ENCODE measurements around the gene APEH. TPM values are rescaled to one million over a fixed set of nuclear protein-coding genes. Genes with fewer than 3 reads are reported as not detected.

The APEH gene
- total RNA-seq, 3 donors from 2014 or later = 129 to 183 (median 171) TPM

DNA sequence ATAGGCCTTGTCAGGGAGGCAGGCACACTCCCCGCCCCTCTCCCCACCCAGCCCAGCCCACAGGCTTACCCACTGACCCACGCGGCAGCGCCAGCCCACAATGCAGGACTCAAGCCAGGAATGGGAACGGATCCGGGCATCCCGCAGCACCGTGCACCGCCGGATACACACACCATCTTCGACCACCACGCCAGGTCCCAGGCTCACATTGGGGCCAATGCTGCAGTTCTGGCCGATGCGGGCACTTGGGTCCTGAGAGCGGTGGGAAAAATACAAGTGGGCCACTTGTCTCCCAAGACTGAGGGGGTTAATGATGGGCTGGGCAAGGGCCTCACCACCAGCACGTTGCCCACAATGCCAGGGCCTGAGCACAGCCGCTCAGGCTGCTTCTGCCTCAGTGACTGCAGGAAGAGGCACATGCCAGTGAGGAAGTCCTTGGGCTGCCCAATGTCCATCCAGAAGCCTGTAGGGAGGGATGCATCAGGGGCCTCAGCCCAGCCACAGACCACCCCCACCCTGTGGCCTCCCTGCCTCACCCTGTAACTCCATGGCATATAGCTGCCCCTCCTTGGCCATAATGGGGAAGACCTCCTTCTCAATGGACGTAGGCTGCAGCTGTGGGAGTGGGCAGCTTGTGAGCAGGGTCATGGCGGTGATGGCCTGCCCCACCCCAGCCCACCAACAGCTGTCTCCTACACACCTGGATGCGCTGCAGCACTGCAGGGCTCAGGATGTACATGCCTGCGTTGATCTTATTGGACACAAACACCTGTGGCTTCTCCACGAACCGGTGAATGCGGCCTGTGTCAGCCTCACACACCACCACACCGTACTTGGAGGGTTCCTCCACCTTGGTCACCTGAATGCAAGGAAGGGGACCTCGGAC lies 48.0 kb downstream of the APEH start:
- Mint-ChIP-seq H3K9me3 (no peaks in the 10 kb centered on the region), H3K27me3 (ENCODE audit: low read depth) (no peaks in the 10 kb centered on the region), H3K36me3 (ENCODE audit: insufficient read depth) (peaks cover 12% of the 10 kb centered on the region), H3K4me3 (peak overlapping the region; percentile 94), H3K4me1 (ENCODE audit: low read depth) (peaks cover 35% of the 10 kb centered on the region)
- ATAC-seq (no peak), DNase-seq (no peak)

DNA sequence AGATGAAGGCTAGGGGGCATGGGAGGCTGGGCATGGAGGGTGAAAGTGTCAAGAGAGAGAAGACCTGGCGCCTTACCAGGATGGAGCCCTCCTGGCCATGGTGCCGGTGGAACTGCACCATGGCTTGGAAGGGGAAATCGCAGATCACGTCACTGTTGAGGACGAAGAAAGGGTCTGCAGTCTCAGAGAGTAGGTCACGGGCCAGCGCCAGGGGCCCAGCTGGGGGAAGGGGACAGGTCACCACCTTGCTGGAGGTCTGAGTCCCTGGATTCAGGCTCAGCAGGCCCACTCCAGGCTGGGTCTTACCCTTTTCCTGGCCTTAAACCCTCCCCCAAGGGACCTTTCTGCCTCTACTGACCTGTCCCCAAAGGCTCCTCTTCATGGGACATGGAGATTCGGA lies 48.7 kb downstream of the APEH start:
- DNase-seq = no peak
- peaks cover 35% of the 10 kb centered on the region for H3K4me1 Mint-ChIP-seq (ENCODE audit: low read depth)
- H3K4me3 Mint-ChIP-seq = peak overlapping the region; percentile 94
- H3K36me3 Mint-ChIP-seq (ENCODE audit: insufficient read depth) = peaks cover 12% of the 10 kb centered on the region
- H3K27me3 Mint-ChIP-seq (ENCODE audit: low read depth) = no peaks in the 10 kb centered on the region
- H3K9me3 Mint-ChIP-seq = no peaks in the 10 kb centered on the region
- no peak for ATAC-seq

DNA sequence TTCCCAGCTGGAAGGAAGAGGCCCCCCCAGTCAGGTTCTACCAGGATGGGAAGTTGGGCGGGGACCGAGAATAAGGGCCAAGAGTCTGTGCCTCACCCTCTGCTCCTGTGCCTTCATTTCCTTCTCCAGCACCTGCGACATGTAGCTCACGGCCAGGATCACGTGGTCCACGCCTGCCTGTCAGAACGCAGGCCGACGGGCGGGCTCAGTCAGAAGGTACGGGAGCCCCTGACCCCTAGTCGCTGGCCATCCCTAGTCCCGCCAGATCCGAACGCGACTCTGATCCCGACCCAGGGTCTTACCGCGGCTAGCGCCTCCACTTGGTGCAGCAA lies 49.1 kb downstream of the APEH start:
- peak overlapping the region; percentile 94 for H3K4me3 Mint-ChIP-seq
- H3K9me3 Mint-ChIP-seq = no peaks in the 10 kb centered on the region
- H3K27me3 Mint-ChIP-seq (ENCODE audit: low read depth) = no peaks in the 10 kb centered on the region
- ATAC-seq = peak; percentile 35 to 39
- DNase-seq = peak; percentile 45
- H3K4me1 Mint-ChIP-seq (ENCODE audit: low read depth) = peaks cover 35% of the 10 kb centered on the region
- H3K36me3 Mint-ChIP-seq (ENCODE audit: insufficient read depth) = peaks cover 12% of the 10 kb centered on the region

DNA sequence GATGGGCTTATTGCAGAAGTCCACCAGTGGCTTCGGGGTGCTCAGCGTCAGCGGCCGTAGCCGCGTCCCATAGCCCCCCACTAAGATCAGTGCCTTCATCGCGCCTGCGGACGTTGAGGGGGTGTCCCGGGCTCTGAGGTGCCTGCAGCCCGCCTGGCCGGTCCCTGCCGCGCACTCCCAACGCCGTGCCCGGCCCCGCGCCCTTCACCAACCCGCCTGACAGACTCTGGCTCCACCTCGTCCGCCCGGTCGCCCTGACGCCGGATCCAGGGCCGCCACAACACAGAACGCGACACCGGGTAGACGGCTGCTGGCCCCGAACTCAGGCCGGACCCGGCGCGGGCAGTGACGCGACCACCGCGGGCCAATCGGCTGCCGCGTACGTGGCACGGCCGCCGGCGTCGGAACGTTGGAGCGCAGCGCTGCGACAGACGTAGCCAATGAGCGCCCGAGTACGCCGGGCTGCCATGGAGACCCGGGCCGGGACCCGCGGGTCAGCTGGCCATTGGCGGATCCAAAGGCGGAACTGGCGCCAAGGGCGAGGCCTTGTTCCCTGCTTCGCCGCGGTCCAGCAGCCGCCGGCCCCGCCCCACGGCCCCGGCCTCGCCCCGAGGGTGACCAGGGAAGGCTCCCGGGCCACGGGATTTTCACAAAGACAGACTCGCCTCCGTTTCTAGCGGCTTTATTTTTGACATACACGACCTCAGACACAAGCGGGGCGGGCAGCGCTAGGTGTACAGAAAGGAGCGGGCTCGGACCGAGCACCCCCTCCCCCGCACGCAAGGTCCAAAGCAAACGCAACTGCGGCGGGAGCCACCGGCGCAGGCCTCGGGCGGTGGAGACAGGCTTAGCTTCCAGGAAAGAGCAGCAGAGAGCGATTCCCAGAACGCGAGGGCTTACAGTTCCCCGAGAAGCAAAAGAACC lies 49.7 kb downstream of the APEH start, which contains the start of gene GMPPB:
Gene GMPPB, minus strand, starts transcription at position 324 of the 924 bp plus-strand sequence. Its CDS starts 225 bp downstream, at position 99.
- Mint-ChIP-seq H3K4me1 (ENCODE audit: low read depth) (peaks cover 30% of the 10 kb centered on the region), H3K4me3 (peak within 1 kb of the TSS; percentile 94), H3K36me3 (ENCODE audit: insufficient read depth) (peaks cover 12% of the 10 kb centered on the region), H3K9me3 (no peaks in the 10 kb centered on the region), H3K27me3 (ENCODE audit: low read depth) (no peaks in the 10 kb centered on the region)
- ATAC-seq = peak; percentile 87 to 89
- DNase-seq = peak; percentile 86

DNA sequence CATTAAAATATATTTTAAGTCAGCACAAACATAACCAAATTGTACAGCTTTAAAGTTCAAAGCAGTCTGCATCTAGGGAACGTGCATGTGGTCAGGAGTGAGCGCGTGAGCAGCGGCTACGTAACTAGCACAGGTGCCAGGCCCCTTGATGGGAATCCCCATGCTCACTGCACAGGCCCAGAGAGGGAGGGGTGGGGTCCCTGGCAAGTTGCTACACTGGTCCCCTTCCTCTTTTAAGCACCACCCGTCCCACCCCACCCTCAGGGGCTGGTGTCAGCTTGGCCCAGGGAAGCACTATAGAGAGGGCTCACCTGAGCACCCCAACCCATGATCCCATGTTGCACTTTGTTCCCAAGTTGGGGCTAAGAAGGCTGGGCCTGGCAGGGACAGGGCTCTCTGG lies 50.4 kb downstream of the APEH start:
- no peak for ATAC-seq
- Mint-ChIP-seq H3K9me3 (no peaks in the 10 kb centered on the region), H3K4me3 (peak overlapping the region; percentile 94), H3K4me1 (ENCODE audit: low read depth) (peaks cover 24% of the 10 kb centered on the region), H3K27me3 (ENCODE audit: low read depth) (no peaks in the 10 kb centered on the region), H3K36me3 (ENCODE audit: insufficient read depth) (peaks cover 15% of the 10 kb centered on the region)
- DNase-seq = no peak

DNA sequence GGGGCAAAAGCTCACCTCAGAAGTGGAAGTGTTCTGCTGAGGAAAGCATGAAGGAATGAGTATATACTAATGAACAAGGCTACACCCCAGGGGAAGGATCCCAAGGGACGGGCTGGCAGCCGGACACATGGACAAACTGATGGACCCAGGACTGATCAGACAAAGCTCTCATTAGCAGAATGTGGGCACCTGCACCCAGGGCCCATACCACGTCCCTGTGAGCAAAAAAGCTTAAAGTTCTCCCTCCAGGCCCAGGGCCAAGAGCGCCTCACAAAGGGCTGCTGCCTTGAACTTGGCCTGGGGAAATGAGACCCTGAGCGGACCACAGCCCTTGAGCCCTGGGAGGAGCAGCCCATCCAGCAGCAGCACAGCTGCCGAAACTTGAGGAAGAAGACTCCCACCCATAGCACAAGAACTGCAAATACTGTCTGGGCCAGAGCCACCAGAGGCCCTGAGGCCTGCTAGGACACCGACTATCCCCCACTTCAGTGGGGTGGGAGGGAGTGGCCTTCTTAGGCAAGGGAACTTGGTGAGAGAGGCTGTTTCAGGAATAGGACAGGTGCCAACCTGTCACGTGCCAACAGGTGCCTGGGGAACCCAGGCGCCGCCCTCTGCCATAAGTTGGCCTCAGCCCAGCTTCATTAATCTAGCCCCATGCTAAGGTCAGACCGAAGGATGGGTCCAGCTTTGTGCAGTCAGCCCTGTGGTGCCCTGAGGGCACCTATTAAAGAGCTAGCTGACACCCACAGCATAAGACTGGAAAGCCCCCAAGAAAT lies 51.9 kb downstream of the APEH start:
- no peaks in the 10 kb centered on the region for H3K27me3 Mint-ChIP-seq (ENCODE audit: low read depth)
- H3K4me3 Mint-ChIP-seq = no peak overlapping the region
- no peaks in the 10 kb centered on the region for H3K9me3 Mint-ChIP-seq
- peaks cover 18% of the 10 kb centered on the region for H3K4me1 Mint-ChIP-seq (ENCODE audit: low read depth)
- DNase-seq (no peak), ATAC-seq (no peak)
- H3K36me3 Mint-ChIP-seq (ENCODE audit: insufficient read depth) = peaks cover 12% of the 10 kb centered on the region

DNA sequence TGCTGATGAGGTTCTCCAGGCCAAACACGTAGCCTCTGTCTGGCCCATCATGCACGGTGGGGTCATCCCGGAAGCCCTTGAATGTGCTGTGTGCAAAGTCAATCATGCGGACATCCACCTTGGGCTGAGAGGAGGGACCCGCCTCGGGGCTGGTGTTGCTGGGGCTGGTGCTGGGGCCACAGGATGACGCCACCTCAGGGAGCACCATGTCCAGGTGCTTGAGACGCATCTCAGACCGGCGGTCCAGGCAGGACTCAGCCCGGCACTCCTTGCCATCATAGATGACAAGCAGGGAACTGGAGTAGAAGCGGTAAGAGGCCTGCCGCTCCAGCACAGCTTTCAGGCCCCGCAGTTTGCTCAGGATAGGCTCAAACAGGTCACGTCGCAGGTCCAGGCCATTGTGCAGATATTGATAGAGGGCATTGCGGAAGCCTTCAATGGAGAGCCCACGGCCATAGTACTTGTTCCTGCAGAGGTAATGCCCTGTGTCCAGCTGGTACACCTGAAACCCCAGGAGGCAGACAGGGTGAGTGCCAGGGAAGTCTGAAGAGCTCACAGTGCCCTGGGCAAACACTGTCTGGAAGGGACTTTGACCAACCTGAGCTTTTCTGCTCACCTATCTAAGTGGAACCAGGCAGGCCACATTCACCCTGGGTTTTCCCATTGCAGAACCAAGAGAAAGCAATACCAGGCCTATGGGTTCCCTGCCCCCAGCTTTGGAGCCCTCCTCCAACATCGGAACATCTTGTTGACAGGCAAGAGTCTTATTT lies 53.2 kb downstream of the APEH start:
- ATAC-seq (no peak), DNase-seq (no peak)
- Mint-ChIP-seq H3K27me3 (ENCODE audit: low read depth) (no peaks in the 10 kb centered on the region), H3K4me1 (ENCODE audit: low read depth) (peaks cover 14% of the 10 kb centered on the region), H3K36me3 (ENCODE audit: insufficient read depth) (peaks cover 11% of the 10 kb centered on the region), H3K4me3 (no peak overlapping the region), H3K9me3 (no peaks in the 10 kb centered on the region)

DNA sequence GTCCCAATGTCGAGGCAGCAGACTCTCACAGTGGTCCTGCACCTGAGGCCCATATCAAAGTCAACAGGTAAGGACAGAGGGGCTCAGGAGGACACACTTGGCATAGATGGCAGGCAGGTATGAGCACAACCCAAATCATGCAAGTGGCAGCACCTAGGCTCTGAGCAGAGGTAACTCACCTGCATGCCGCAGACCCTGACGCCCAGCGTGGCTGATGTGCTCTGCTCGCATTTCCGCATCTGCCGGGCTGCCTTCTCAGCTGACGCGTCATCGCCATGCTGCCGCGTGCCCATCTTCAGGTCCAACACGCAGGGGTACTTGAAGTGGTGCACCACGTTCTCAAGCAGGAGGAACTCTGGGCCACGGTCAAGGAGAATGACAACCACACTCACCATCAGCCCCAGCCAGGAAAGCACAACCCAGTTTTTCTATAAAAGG lies 53.8 kb downstream of the APEH start:
- Mint-ChIP-seq H3K27me3 (ENCODE audit: low read depth) (no peaks in the 10 kb centered on the region), H3K4me3 (no peak overlapping the region), H3K36me3 (ENCODE audit: insufficient read depth) (peaks cover 9% of the 10 kb centered on the region), H3K4me1 (ENCODE audit: low read depth) (peaks cover 9% of the 10 kb centered on the region), H3K9me3 (no peaks in the 10 kb centered on the region)
- no peak for DNase-seq
- ATAC-seq = no peak

DNA sequence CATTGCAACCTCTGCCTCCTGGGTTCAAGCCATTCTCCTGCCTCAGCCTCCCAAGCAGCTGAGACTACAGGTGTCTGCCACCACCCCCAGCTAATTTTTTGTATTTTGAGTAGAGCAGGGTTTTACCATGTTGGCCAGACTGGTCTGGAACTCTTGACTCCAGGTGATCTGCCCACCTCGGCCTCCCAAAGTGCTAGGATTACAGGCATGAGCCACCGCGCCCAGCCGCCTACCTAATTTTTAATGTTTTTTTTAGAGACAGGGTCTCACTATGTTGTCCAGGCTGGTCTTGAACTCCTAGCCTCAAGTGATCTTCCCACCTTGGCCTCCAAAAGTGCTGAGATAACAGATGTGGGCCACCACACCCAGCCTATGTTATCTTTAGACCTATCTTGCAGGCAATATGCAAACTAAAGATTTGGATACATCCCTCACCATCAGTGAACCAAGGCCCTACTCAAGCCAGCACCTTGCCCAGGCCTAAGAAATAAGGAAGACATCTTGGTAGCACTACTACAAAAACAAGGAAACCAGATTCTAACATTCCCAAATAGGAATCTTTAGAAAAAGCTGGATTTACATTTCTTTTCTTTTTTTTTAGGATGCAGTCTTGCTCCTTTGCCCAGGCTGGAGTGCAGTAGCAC lies 55.9 kb downstream of the APEH start:
- ATAC-seq = no peak
- DNase-seq = no peak
- H3K27me3 Mint-ChIP-seq (ENCODE audit: low read depth) = no peaks in the 10 kb centered on the region
- H3K4me1 Mint-ChIP-seq (ENCODE audit: low read depth) = no peaks in the 10 kb centered on the region
- H3K9me3 Mint-ChIP-seq = no peaks in the 10 kb centered on the region
- H3K36me3 Mint-ChIP-seq (ENCODE audit: insufficient read depth) = peaks cover 15% of the 10 kb centered on the region
- no peak overlapping the region for H3K4me3 Mint-ChIP-seq

DNA sequence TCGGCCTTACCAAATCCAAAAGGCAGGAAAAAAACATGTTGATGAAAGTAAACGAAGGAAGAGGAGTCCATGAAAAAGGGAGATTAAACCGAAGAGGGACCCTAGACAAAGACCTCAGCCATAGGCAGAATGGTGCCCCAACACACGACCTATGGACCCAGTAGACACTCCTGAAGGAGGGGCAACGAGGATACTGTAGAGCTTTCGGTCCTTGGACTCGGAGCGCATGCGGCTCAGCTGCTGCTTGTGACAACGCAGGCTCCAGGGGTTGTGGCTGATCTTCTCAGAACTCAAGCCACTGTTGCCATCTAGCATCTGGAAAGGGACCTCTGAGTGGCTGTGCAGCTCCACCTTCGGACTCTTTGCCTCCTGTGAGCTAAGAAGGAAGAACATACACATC lies 58.4 kb downstream of the APEH start:
- H3K36me3 Mint-ChIP-seq (ENCODE audit: insufficient read depth) = peaks cover 21% of the 10 kb centered on the region
- H3K27me3 Mint-ChIP-seq (ENCODE audit: low read depth) = no peaks in the 10 kb centered on the region
- DNase-seq (no peak), ATAC-seq (no peak)
- H3K4me1 Mint-ChIP-seq (ENCODE audit: low read depth) = no peaks in the 10 kb centered on the region
- no peak overlapping the region for H3K4me3 Mint-ChIP-seq
- no peaks in the 10 kb centered on the region for H3K9me3 Mint-ChIP-seq

DNA sequence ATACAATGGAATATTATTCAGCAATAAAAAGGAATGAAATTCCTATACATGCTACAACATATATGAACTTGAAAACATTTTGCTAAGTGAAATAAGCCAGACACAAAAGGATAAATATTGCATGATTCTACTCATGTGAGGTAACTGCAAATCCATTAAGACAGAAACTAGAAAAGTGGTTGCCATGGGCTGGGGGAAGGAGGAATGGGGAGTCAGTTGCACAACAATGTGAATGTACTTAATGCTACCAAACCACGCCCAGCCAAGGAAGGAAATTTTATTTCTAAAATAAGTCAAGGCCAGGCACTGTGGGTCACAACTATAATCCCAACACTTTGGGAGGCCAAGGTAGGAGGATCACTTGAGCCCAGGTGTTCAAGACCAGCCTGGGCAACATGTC lies 59.4 kb downstream of the APEH start:
- H3K4me3 Mint-ChIP-seq = no peak overlapping the region
- DNase-seq (no peak), ATAC-seq (no peak)
- no peaks in the 10 kb centered on the region for H3K27me3 Mint-ChIP-seq (ENCODE audit: low read depth)
- H3K9me3 Mint-ChIP-seq = no peaks in the 10 kb centered on the region
- H3K36me3 Mint-ChIP-seq (ENCODE audit: insufficient read depth) = peaks cover 27% of the 10 kb centered on the region
- H3K4me1 Mint-ChIP-seq (ENCODE audit: low read depth) = peaks cover 3% of the 10 kb centered on the region
